Measurements from ENCODE around the gene FARP1. TPM values are rescaled to one million over a fixed set of nuclear protein-coding genes. Genes with fewer than 3 reads are reported as not detected.

FARP1 gene
- total and polyA plus RNA-seq, 2 of the 13 experiments (the other 11 are each of a cell fraction or from before 2014, with no cell fraction given) = 70.6 to 126 TPM

DNA sequence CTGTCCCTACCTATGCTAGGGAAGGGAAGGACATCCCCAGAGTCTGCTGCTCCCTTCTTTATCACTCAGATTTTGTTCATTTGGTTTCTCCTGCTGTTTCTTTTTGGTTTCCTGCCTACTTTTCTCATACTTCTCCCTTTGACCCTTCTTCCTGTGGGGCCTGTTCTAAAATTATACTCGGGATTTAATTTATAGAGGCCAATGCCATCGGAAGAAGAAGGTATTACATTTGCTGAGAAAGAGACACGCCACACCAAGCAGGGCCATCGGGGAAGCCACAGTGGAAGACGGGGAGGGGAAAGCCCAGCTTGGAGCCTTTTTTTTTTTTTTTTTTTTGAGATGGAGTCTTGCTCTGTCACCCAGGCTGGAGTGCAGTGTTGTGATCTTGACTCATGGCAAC, 46.8 kb upstream of the FARP1 start:
- H4K20me1 ChIP-seq (ENCODE audit: insufficient read depth, low read length) = no peaks in the 10 kb centered on the region
- TF ChIP-seq RARG (CRISPR knock-in tag; IDR thresholded peaks at IDR 0.05; ENCODE audit: low read depth) (no peak), ZNF7 (CRISPR knock-in tag; IDR thresholded peaks at IDR 0.05) (no peak), ZNF34 (CRISPR knock-in tag; IDR thresholded peaks at IDR 0.05; ENCODE audit: borderline replicate concordance) (no peak), ZNF501 (CRISPR knock-in tag; IDR thresholded peaks at IDR 0.05) (no peak), ZNF382 (CRISPR knock-in tag; IDR thresholded peaks at IDR 0.05; ENCODE audit: borderline replicate concordance) (no peak), HHEX (CRISPR knock-in tag; IDR thresholded peaks at IDR 0.05) (no peak), ZMYM2 (CRISPR knock-in tag; IDR thresholded peaks at IDR 0.05) (no peak)
- TF ChIP-seq, protein P1, sequence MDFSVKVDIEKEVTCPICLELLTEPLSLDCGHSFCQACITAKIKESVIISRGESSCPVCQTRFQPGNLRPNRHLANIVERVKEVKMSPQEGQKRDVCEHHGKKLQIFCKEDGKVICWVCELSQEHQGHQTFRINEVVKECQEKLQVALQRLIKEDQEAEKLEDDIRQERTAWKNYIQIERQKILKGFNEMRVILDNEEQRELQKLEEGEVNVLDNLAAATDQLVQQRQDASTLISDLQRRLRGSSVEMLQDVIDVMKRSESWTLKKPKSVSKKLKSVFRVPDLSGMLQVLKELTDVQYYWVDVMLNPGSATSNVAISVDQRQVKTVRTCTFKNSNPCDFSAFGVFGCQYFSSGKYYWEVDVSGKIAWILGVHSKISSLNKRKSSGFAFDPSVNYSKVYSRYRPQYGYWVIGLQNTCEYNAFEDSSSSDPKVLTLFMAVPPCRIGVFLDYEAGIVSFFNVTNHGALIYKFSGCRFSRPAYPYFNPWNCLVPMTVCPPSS (IDR thresholded peaks at IDR 0.05) = no peak
- no peaks in the 10 kb centered on the region; a peak in 2 of 5 replicates for H3K27me3 ChIP-seq (ENCODE audit: control insufficient read depth in 1 of 2, insufficient read depth in 2 of 2, low read length in 2 of 2)
- no TSS peak for BruUV-seq (replicated peaks)
- no peak overlapping the region for H3K4me2 ChIP-seq (ENCODE audit: low read depth, low read length)
- 24% methylated on average over 5 of the region's 5 CpGs for WGBS (ENCODE audit: low lambda C conversion rate)
- no peaks in the 10 kb centered on the region for H3K79me2 ChIP-seq (ENCODE audit: insufficient read depth, low read length)
- no peak overlapping the region for H3K9ac ChIP-seq (ENCODE audit: insufficient read depth, low read depth, low read length)
- H3K4me3 ChIP-seq (replicated peaks in 1 of 3; ENCODE audit: insufficient read depth in 1 of 3, low read depth in 2 of 3, low read length in 3 of 3) = no peak overlapping the region
- in situ Hi-C loops (cut with HindIII; ENCODE audit: extremely low pct_ligation_motif_present, low pct_unique_long_range_greater_than_20kb) = loop anchor here (10.0 kb wide), 1 partner anchor 241 kb away; no protein-coding TSS in a partner anchor
- H3K36me3 ChIP-seq (replicated peaks in 1 of 2; ENCODE audit: control insufficient read depth in 1 of 2, insufficient read depth in 2 of 2, low read length in 2 of 2) = no peaks in the 10 kb centered on the region
- DNase-seq (ENCODE audit: low spot score) (no peak), FAIRE-seq (no peak), ATAC-seq (no peak)
- no peak overlapping the region for H2AFZ ChIP-seq (ENCODE audit: low read length)
- peaks cover 26% of the 10 kb centered on the region for H3K4me1 ChIP-seq (ENCODE audit: insufficient read depth, low read length)
- H3K9me3 ChIP-seq (ENCODE audit: low read length) = peaks cover 13% of the 10 kb centered on the region
- H3K27ac ChIP-seq (ENCODE audit: extremely low read length, insufficient read depth, low read length) = no peak overlapping the region
- ChIA-PET CTCF (ENCODE audit: low intra/inter-chr PET ratio, low total read pairs) (no interaction called here), POLR2A (no interaction called here)
- intact Hi-C loops (cut with micrococcal nuclease; ENCODE audit: unreplicated experiment) = no loop called here

DNA sequence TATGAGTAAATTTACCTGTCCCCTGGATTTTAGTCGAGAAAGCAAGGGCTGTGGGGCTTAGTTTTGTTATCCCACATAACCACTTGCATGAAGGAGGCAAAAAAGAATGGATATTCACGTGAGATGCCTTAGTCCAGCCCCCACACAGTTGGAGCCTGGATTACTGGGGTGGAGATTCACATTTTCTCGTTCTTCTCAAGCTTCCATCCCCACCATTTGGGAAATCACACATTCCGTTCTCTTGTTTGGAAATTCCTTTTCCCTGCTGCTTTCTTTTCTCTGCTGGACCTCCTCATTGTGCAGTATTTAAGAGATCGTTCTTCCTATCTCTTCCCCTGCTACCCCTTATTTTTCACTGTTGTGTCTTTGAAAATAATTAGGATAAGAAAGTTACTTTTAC, 45.1 kb upstream of the FARP1 start:
- Histone ChIP-seq H3K27me3 (ENCODE audit: control insufficient read depth in 1 of 2, insufficient read depth in 2 of 2, low read length in 2 of 2) (no peaks in the 10 kb centered on the region; a peak in 2 of 5 replicates), H3K9me3 (ENCODE audit: low read length) (peaks cover 10% of the 10 kb centered on the region), H2AFZ (ENCODE audit: low read length) (no peak overlapping the region), H3K27ac (ENCODE audit: extremely low read length, insufficient read depth, low read length) (no peak overlapping the region), H4K20me1 (ENCODE audit: insufficient read depth, low read length) (no peaks in the 10 kb centered on the region), H3K4me1 (ENCODE audit: insufficient read depth, low read length) (peaks cover 26% of the 10 kb centered on the region), H3K79me2 (ENCODE audit: insufficient read depth, low read length) (no peaks in the 10 kb centered on the region), H3K9ac (ENCODE audit: insufficient read depth, low read depth, low read length) (no peak overlapping the region), H3K36me3 (replicated peaks in 1 of 2; ENCODE audit: control insufficient read depth in 1 of 2, insufficient read depth in 2 of 2, low read length in 2 of 2) (no peaks in the 10 kb centered on the region), H3K4me3 (replicated peaks in 1 of 3; ENCODE audit: insufficient read depth in 1 of 3, low read depth in 2 of 3, low read length in 3 of 3) (no peak overlapping the region), H3K4me2 (ENCODE audit: low read depth, low read length) (no peak overlapping the region)
- ChIA-PET CTCF (ENCODE audit: low intra/inter-chr PET ratio, low total read pairs) (no interaction called here), POLR2A (no interaction called here)
- FAIRE-seq (no peak), DNase-seq (ENCODE audit: low spot score) (no peak), ATAC-seq (no peak)
- no TSS peak for BruUV-seq (replicated peaks)
- in situ Hi-C loops (cut with HindIII; ENCODE audit: extremely low pct_ligation_motif_present, low pct_unique_long_range_greater_than_20kb) (loop anchor here (10.0 kb wide), 1 partner anchor 243 kb away; no protein-coding TSS in a partner anchor), intact Hi-C loops (cut with micrococcal nuclease; ENCODE audit: unreplicated experiment) (no loop called here)
- 20% methylated on average over 5 of the region's 5 CpGs for WGBS (ENCODE audit: low lambda C conversion rate)
- TF ChIP-seq ZEB1 (IDR thresholded peaks at IDR 0.05; ENCODE audit: insufficient replicate concordance, low read depth) (no peak), ZBTB3 (CRISPR knock-in tag; IDR thresholded peaks at IDR 0.05; ENCODE audit: borderline replicate concordance, low read depth) (no peak), ZC3H4 (CRISPR knock-in tag; IDR thresholded peaks at IDR 0.05; ENCODE audit: borderline replicate concordance) (no peak), ZNF703 (CRISPR knock-in tag; IDR thresholded peaks at IDR 0.05; ENCODE audit: borderline replicate concordance) (no peak), CAMTA2 (CRISPR knock-in tag; IDR thresholded peaks at IDR 0.05; ENCODE audit: borderline replicate concordance) (no peak), MBNL3 (CRISPR knock-in tag; conservative IDR thresholded peaks at IDR 0.05) (no peak)
- TF ChIP-seq, protein P2, sequence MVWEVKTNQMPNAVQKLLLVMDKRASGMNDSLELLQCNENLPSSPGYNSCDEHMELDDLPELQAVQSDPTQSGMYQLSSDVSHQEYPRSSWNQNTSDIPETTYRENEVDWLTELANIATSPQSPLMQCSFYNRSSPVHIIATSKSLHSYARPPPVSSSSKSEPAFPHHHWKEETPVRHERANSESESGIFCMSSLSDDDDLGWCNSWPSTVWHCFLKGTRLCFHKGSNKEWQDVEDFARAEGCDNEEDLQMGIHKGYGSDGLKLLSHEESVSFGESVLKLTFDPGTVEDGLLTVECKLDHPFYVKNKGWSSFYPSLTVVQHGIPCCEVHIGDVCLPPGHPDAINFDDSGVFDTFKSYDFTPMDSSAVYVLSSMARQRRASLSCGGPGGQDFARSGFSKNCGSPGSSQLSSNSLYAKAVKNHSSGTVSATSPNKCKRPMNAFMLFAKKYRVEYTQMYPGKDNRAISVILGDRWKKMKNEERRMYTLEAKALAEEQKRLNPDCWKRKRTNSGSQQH (CRISPR knock-in tag; IDR thresholded peaks at IDR 0.05; ENCODE audit: low read depth) = no peak
- TF ChIP-seq, protein P3, sequence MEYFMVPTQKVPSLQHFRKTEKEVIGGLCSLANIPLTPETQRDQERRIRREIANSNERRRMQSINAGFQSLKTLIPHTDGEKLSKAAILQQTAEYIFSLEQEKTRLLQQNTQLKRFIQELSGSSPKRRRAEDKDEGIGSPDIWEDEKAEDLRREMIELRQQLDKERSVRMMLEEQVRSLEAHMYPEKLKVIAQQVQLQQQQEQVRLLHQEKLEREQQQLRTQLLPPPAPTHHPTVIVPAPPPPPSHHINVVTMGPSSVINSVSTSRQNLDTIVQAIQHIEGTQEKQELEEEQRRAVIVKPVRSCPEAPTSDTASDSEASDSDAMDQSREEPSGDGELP (IDR thresholded peaks at IDR 0.05; ENCODE audit: borderline replicate concordance, low read depth) = no peak

All from HepG2 (cell line).